ENCODE measurements around the gene GPAT3.
"Not testable (repeated sequence)": the region's sequence is repeated elsewhere in the genome, so short reads cannot be mapped to it uniquely, and the experiment has no call there.

GPAT3 gene

DNA sequence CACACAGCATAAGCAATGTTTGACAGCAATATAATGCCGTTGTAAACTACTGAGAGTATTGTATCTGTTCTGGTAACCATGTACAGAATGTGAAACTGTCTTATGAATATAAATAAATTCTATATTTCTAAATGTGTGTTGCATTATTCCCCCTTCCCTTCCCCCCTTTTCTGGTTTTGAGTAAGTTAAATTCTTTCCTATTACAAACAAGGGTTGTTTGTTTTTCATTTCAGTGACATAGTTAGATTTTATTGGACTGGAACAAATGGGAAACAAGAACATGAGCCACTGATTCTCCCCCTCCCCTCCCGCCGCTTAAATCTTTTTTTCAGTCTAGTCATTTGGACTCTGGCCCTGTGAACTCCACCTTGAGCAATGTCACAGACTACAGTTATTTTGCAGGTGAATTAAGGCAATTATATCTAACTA is 69.8 kb downstream of the GPAT3 start:
- DNase-seq: no peak

DNA sequence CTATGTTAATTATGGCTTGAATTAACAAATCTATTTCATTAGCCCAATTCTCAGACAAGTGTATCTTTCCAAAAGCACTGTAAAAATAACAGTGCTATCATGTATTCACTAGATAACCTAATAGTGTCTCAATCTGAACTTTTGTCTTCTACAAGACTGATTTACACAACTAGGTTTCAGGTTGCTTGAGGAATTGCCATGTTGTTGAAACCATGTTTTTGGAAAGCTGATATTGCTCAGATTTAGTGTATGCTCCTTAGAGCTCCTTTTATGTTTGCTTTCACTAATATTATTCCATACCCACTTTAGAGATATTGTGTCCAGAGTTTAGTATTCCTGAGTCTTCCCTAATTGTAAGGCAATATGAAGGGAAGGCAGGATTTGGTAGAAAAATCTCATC is 70.6 kb downstream of the GPAT3 start:
- no peak for DNase-seq

- no peak for DNase-seq
Observed at GRCh38 chr4:83606898-83607297, 71.0 kb downstream of the GPAT3 start.

DNA sequence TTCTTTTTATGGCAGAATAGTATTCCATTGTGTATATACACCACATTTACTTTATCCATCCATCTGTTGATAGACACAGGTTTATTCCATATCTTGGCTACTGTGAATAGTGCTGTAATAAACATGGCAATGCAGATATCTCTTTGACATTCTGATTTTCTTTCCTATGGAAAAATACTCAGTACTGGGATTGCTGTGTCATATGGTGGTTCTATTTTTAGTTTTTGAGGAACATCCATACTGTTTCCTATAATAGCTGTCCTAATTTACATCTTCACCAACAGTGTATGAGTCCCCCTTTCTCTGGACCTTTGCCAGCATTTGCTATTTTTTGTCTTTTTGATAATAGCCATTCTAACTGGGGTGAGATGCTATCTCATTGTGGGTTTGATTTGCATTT is 73.5 kb downstream of the GPAT3 start:
- DNase-seq: no peak

DNA sequence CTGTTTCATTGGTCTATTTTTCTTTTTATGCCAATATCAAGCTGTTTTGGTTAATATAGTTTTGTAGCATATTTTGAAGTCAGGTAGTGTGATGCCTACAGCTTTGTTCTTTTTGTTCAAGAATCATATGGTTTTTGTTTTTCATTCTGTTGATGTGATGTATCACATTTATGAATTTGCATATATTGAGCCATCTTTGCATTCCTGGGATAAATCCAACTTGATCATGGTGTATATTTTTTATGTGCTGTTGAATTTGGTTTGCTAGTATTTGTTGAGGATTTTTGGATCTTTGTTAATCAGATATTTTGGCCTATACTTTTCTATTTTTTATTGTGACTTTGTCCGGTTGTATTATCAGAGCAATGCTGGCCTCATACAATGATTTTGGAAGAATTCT is 74.8 kb downstream of the GPAT3 start:
- no peak for DNase-seq

GRCh38 chr4:83613023-83613422 is 77.1 kb downstream of the GPAT3 start:
- DNase-seq: no peak

DNA sequence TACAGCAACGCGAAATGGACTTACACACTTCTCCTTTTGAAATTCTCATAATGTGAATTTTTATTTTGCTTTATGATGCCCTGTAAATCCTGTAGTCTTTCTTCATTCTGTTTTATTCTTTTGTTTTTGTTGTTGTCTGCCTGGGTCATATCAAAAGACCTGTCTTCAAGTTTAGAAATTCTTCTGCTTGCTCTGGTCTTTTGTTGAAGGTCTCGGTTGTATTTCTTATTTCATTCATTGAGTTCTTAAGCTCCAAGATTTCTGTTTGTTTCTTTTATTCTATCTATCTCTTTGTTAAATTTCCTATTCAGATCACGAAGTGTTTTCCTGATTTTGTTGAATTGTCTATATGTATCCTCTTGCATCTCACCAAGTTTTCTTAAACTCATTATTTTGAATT is 78.1 kb downstream of the GPAT3 start:
- no peak for DNase-seq

- DNase-seq: no peak
Observed at GRCh38 chr4:83616252-83616651, 80.3 kb downstream of the GPAT3 start.

GRCh38 chr4:83617371-83618035 is 81.6 kb downstream of the GPAT3 start:
- DNase-seq: no peak

GRCh38 chr4:83618431-83618830 is 82.5 kb downstream of the GPAT3 start:
- no peak for DNase-seq

DNA sequence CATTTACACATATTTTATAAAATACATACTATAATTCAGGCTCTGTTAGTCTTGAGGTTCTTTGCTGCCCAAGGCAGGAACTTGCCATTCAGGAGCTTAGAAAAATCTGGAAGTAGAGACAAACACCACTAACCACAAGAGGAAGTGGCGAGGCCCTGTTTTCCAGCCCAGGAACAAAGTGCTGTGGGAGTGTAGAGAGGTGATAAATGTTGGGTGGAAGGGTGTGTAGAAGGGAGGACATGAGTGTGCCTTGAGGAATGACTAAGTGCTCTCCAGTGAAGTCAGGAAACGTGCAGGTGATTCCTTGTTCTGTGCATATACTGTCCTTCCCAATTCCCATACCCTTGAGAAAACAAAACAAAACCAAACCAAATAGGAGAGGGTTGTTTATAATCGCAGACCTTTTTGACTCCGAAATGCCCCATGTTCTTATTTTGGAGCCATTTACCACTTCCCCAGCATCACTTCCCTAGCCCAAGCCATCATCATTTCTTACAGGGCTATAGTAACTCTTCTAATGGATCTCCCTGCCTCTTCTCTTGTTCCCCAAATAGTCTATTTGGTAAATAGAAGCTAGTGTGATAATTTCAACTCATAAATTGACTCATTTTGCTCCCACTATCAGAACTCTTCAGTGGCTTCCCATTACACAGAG is 83.2 kb downstream of the GPAT3 start:
- DNase-seq: no peak

DNA sequence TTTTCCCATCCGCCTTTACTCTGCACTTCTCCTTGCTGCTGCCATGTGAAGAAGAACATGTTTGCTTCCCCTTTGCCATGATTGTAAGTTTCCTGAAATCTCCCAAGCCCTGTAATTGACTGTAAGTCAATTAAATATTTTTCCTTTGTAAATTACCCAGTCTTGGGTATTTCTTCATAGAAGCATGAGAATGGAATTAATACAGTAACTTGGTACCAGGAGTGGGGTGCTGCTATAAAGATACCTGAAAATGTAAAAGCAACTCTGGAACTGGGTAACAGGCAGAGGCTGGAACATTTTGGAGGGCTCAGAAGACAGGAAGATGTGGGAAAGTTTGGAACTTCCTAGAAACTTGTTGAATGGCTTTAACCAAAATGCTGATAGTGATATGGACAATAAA is 86.2 kb downstream of the GPAT3 start:
- not testable (repeated sequence) for DNase-seq

DNA sequence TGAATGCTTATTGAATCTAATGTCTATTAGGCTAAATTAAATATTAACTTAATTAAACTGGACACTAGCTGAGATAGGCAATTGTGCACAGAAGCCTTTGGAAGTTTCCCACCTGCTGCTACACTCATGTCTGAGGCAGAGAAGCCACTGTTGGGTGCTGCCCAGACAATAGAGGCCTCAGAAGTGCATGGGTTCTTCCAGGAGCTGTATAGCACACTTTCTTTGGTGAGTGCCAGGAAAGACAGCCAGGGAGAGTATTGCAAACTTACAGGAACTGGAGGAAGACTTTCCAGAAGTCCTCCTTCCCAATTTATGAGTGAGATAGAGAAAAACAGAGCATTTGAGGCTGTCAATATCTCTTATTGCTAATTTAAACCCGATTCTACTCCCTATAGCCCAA is 89.9 kb downstream of the GPAT3 start:
- no peak for DNase-seq

DNA sequence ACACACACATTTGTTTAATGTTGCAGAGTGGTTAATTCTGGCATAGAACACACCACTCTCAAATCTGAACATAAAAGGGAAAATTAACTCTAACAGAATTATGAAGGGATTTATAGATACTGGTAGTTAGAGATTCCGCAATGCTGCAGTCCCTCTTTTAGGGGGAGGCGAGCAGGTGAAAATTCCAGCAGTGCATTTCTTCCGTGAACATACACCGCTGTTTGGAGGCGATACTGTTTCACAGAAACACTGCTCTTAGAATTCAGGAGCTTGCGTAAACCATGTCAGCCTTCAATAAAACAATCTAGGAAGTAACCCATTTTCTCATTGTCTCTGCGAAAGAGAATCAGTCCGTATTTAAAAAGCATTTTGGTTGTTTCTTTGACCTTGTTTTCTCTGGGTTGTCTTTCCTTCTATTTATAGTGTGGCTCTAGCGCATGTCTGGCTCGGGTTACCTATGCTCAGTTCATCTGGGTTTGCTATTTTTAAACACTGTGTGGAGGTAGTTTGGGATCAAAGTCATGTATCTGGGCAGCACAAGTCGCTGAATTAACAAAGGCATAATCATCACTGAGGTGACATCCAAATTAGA is 90.4 kb downstream of the GPAT3 start:
- no peak for DNase-seq

DNA sequence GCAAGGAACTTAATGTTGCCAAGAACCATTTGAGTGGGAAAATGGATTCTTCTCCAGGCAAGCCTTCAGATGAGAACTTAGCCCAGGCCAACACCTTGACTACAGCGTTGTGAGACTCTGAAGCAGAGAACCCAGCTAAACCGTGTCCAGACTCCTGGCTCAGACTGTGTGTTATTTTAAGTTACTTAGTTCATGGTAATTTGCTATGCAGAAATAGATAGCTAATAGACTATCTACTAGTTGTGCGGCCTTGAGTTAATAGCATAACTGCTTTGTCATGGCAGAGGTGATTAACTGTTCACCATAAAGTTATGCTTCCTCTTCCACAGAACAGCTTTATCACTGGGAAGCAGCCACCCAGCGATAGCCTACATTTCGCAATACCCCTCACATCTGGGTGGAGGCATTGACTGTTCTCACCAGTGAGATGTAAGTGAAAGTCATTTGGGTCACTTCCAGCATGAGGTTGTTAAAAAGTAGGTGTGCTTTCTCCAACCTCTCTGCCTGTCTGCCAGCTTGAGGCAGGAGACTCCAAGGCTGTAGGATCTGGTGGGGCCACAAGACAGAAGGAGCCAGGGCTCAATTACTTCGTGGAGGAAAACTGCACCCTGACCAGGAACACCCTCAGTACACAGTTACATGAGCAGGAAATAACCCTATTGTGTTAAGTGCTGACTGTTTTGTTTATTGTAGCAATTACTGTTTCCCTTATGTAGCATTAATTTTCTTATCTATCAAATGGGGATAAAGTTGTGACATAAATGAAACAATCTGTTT is 94.2 kb downstream of the GPAT3 start:
- no peak for DNase-seq

DNA sequence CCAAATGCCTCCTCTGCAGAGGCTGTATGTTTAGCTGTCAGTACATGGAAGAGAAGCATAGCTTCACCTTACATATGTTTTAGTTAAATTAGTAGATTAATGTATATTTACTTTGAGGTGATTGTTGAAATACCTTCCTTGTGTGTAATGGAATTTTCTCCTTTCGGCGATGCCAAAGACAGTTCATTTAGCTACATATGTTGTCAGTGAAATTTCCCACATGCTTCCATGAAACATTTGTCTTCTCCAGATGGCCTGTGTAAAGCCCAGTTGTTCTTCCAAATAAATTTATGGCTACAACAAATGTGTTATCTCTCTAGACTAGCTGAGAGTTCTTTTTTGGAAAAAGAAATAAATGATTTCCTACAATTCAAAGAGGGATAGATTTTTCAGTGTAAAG is 95.2 kb downstream of the GPAT3 start:
- DNase-seq: no peak

- DNase-seq: no peak
Observed at GRCh38 chr4:83636930-83637329, 101.0 kb downstream of the GPAT3 start.

- DNase-seq: peak; percentile 7
Observed at GRCh38 chr4:83639849-83640493, 104.1 kb downstream of the GPAT3 start.

GRCh38 chr4:83643036-83643435 is 107.1 kb downstream of the GPAT3 start:
- no peak for DNase-seq

- peak; percentile 2 for DNase-seq
Observed at GRCh38 chr4:83644677-83645659, 109.1 kb downstream of the GPAT3 start.

DNA sequence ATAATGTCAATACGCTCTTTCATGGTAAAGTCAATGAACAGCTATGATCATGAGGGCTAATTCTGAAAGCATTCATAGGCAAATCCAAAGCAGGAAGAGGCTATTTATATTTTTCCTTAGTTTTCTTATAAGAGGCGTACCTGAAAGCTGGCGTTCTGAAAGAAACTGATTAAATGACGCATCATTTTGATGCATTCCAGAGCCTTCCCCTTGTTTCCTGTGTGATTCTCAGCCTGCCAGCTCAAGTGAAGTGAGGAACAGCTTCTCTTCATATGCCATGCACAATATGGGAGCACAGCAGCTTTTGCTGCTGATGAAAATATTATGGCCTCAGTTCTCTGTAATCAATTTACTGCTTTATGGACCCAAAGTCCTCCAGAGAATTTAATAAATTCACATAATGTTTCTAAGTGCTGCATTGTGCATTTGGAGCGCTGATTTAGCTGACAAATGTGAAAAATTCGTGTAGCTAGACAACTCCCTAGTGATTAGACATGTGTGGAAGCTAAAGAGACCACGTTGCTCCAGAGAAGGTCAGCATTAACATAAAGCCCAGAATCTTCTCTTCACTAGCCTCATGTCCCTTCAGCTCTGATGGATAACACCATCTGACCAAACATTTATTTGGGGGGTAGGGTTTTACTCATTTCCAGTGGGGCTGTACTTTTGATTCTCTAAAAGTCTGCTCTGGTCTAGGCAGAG is 110.8 kb downstream of the GPAT3 start:
- no peak for DNase-seq
